ENCODE results near the gene ARVCF. TPM values are rescaled to one million over a fixed set of nuclear protein-coding genes. Genes with fewer than 3 reads are reported as not detected.

ARVCF gene
- total RNA-seq, 1 donor = 2.3 TPM

- no peak overlapping the region for H3K4me3 ChIP-seq (ENCODE audit: low read length)
- no peaks in the 10 kb centered on the region for H3K27me3 ChIP-seq (ENCODE audit: insufficient read depth, low read length)
- H3K4me1 ChIP-seq (ENCODE audit: insufficient read depth, low read length) = peaks cover 6% of the 10 kb centered on the region
- H3K9me3 ChIP-seq (ENCODE audit: low read depth, low read length) = no peaks in the 10 kb centered on the region
Observed at GRCh38 chr22:19965771-19966709, 50.6 kb downstream of the ARVCF start.

GRCh38 chr22:19964701-19965386, 51.8 kb downstream of the ARVCF start:
- Histone ChIP-seq H3K27me3 (ENCODE audit: insufficient read depth, low read length) (no peaks in the 10 kb centered on the region), H3K4me1 (ENCODE audit: insufficient read depth, low read length) (no peaks in the 10 kb centered on the region), H3K4me3 (ENCODE audit: low read length) (no peak overlapping the region), H3K9me3 (ENCODE audit: low read depth, low read length) (no peaks in the 10 kb centered on the region)

DNA sequence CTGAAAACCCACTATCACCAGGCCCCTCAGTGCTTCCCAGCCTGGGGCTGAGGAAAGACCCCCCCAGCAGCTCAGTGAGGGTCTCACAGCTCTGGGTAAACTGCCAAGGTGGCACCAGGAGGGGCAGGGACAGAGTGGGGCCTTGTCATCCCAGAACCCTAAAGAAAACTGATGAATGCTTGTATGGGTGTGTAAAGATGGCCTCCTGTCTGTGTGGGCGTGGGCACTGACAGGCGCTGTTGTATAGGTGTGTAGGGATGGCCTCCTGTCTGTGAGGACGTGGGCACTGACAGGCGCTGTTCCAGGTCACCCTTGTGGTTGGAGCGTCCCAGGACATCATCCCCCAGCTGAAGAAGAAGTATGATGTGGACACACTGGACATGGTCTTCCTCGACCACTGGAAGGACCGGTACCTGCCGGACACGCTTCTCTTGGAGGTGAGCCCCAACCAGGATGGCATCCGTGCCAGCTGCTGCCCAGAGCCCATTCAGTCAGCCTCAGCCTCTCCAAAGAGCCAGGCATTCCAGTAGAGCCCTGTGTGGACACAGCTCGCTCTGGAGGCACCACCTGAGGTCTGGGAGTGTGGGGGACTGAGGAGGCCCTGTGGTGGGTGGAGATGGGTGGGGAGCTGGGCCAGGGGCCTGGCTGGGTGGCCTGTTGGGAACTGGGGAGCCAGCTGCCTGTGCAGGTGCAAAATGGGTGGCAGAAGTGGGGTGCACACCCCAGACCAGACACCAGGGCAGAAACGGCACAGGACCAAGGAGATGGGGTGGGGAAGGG, 52.6 kb downstream of the ARVCF start:
- no peak overlapping the region for H3K4me3 ChIP-seq (ENCODE audit: low read length)
- no peaks in the 10 kb centered on the region for H3K9me3 ChIP-seq (ENCODE audit: low read depth, low read length)
- H3K27me3 ChIP-seq (ENCODE audit: insufficient read depth, low read length) = no peaks in the 10 kb centered on the region
- H3K4me1 ChIP-seq (ENCODE audit: insufficient read depth, low read length) = no peaks in the 10 kb centered on the region

GRCh38 chr22:19962909-19963806, 53.5 kb downstream of the ARVCF start:
- H3K4me3 ChIP-seq (ENCODE audit: low read length) = no peak overlapping the region
- no peaks in the 10 kb centered on the region for H3K9me3 ChIP-seq (ENCODE audit: low read depth, low read length)
- H3K4me1 ChIP-seq (ENCODE audit: insufficient read depth, low read length) = no peaks in the 10 kb centered on the region
- H3K27me3 ChIP-seq (ENCODE audit: insufficient read depth, low read length) = no peaks in the 10 kb centered on the region

- H3K9me3 ChIP-seq (ENCODE audit: low read depth, low read length) = no peaks in the 10 kb centered on the region
- H3K4me1 ChIP-seq (ENCODE audit: insufficient read depth, low read length) = no peaks in the 10 kb centered on the region
- H3K4me3 ChIP-seq (ENCODE audit: low read length) = no peak overlapping the region
- no peaks in the 10 kb centered on the region for H3K27me3 ChIP-seq (ENCODE audit: insufficient read depth, low read length)
Observed at GRCh38 chr22:19962246-19962908, 54.2 kb downstream of the ARVCF start.

DNA sequence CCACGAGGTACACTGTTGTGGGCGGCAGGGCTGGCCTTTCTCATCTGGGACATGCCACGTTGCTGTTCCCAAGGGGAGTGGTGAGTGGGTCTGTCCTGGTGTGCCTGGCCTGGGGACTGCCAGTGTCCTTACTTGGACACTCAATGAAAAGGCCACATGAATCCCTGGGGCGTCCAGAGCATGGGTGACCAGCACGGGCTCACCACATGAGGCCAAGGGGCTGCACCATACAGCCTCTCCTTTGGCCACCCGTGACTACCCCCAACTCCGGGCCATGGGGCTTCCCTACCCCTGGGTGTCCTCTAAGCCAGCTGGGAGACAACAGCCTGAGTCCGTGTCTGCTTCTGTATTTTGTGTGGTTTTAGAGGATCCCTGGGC, 54.8 kb downstream of the ARVCF start:
- no peaks in the 10 kb centered on the region for H3K27me3 ChIP-seq (ENCODE audit: insufficient read depth, low read length)
- H3K4me1 ChIP-seq (ENCODE audit: insufficient read depth, low read length) = no peaks in the 10 kb centered on the region
- H3K9me3 ChIP-seq (ENCODE audit: low read depth, low read length) = no peaks in the 10 kb centered on the region
- H3K4me3 ChIP-seq (ENCODE audit: low read length) = no peak overlapping the region

- no peaks in the 10 kb centered on the region for H3K27me3 ChIP-seq (ENCODE audit: insufficient read depth, low read length)
- H3K9me3 ChIP-seq (ENCODE audit: low read depth, low read length) = no peaks in the 10 kb centered on the region
- no peak overlapping the region for H3K4me3 ChIP-seq (ENCODE audit: low read length)
- no peaks in the 10 kb centered on the region for H3K4me1 ChIP-seq (ENCODE audit: insufficient read depth, low read length)
Observed at GRCh38 chr22:19961201-19961580, 55.4 kb downstream of the ARVCF start.

DNA sequence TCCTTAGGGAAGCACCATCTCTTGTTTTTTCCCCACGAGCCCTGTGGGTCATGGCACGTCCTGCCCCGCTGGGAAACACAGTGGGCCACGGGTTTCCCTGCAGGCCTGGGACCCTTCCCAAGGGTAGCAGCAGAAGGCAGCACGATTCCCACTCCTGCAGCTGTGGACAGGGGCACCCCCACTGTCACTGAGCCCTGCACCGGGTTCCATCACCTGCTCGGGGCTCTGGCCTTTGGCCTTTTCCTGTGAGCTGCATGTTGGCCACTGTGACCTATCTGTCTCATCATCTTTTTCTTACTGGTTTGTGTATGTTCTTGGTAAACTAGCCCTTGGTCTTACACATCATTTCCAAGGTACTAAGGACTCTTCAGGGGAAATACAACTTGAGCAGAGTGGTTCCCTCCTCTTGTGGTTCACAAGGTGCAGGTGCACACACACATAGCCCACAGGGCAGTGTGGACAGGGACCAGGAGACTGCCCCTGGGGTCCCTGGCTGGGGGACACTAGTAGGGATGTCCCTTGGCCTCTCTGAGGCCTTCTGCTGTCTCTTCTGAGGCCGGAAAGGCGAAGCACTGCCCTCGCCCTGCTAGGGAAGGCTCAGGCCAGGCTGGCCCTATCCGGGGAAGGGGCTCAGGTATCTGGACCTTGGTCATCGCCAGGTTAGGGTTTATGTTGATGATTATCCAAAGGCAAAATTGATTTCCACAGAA, 56.0 kb downstream of the ARVCF start:
- H3K4me3 ChIP-seq (ENCODE audit: low read length) = no peak overlapping the region
- no peaks in the 10 kb centered on the region for H3K4me1 ChIP-seq (ENCODE audit: insufficient read depth, low read length)
- no peaks in the 10 kb centered on the region for H3K9me3 ChIP-seq (ENCODE audit: low read depth, low read length)
- no peaks in the 10 kb centered on the region for H3K27me3 ChIP-seq (ENCODE audit: insufficient read depth, low read length)

GRCh38 chr22:19959587-19960490, 56.8 kb downstream of the ARVCF start:
- no peak overlapping the region for H3K4me3 ChIP-seq (ENCODE audit: low read length)
- H3K4me1 ChIP-seq (ENCODE audit: insufficient read depth, low read length) = no peaks in the 10 kb centered on the region
- H3K27me3 ChIP-seq (ENCODE audit: insufficient read depth, low read length) = no peaks in the 10 kb centered on the region
- H3K9me3 ChIP-seq (ENCODE audit: low read depth, low read length) = no peaks in the 10 kb centered on the region

DNA sequence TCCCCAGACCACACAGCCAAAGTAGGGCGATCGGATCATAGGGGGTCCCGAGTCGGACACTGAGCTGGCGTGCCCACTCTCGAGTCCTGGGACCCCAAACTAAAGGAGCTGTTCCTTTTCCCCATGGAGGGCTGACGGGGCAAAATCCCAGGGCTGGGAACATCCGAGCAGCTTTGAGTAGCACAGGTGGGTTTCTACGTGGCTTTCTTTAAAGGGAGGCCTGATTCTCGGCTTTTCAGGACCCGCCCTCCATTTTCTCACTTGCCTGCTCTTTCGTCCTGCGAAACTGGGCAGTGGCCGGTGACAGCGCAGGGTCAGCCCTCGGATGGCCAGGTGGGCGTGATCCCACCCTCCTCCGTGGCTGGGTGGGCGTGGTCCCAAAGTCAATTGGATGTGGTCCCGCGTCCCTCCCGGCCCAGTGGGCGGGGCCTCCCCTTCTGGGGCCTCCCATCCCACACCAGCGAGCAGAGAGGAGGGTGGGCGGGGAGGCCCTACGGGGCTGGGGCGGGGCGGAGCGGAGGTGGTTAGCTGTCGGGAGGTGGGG, 57.5 kb downstream of the ARVCF start:
- Histone ChIP-seq H3K4me1 (ENCODE audit: insufficient read depth, low read length) (no peaks in the 10 kb centered on the region), H3K9me3 (ENCODE audit: low read depth, low read length) (no peaks in the 10 kb centered on the region), H3K27me3 (ENCODE audit: insufficient read depth, low read length) (no peaks in the 10 kb centered on the region), H3K4me3 (ENCODE audit: low read length) (no peak overlapping the region)

DNA sequence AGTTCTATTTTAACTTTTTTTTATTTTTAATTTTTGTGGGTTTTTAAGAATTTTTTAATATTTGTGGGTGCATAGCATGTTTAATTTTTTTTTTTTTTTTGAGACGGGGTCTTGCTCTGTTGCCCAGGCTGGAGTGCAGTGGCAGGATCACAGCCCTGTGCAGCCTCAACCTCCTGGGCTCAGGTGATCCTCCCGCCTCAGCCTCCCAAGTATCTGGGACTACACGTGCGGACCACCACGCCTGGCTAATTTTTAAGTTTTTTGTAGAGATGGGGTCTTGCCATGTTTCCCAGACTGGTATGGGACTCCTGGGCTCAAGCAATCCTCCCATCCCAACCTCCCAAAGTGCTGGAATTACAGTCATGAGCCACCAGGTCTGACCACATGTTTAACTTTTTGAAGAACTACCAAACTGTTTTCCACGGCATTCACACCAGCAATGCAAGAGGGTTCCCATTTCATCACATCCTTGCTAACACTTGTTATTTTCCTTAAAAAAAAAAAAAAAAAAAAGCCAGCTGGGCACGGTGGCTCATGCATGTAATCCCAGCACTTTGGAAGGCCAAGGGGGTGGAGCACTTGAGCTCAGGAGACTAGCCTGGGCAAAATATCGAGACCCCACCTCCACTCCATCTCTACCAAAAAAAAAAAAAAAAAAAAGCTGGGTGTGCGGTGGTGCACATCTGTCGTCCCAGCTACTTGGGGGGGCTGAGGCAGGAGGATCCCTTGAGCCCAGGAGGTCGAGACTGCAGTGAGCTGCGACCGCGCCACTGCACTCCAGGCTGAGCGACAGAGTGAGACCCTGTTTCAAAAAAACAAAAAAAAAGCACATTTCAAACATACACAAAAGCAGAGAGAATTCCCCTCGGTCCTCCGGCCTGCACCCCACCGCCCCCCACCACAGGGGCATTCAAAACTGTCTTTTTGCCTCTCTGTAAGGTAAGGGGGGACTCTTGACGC, 58.3 kb downstream of the ARVCF start:
- Histone ChIP-seq H3K27me3 (ENCODE audit: insufficient read depth, low read length) (no peaks in the 10 kb centered on the region), H3K4me3 (ENCODE audit: low read length) (no peak overlapping the region), H3K4me1 (ENCODE audit: insufficient read depth, low read length) (no peaks in the 10 kb centered on the region), H3K9me3 (ENCODE audit: low read depth, low read length) (no peaks in the 10 kb centered on the region)

DNA sequence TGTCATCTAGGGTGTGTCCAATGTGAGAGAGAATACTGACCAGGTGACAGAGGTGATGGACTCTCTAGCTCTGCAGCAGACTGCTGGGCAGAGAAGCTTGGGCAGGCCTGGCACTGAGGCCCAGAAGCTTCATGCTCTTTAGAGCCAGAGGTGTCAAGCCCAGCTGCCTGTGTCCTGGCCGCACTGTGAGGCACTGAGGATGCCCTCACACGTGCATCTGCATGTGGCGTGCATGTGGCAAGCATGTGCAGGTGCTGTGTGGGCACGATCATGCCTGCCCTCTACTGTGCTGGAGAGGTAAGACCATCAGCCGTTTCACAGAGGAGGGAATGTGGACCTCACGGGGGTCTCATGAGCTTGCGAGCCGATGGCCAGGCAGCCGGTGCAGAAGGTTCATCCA, 59.2 kb downstream of the ARVCF start:
- H3K4me1 ChIP-seq (ENCODE audit: insufficient read depth, low read length) = no peaks in the 10 kb centered on the region
- no peak overlapping the region for H3K4me3 ChIP-seq (ENCODE audit: low read length)
- no peaks in the 10 kb centered on the region for H3K27me3 ChIP-seq (ENCODE audit: insufficient read depth, low read length)
- H3K9me3 ChIP-seq (ENCODE audit: low read depth, low read length) = no peaks in the 10 kb centered on the region
